HG03280 (cell line): ENCODE results near the gene ASGR2.
"Not testable (repeated sequence)": the region's sequence is repeated elsewhere in the genome, so short reads cannot be mapped to it uniquely, and the experiment has no call there.

Experiments used
- ATAC-seq: cut with Tn5 transposase; IDR thresholded peaks from one replicate; pipeline ENCODE4 v1.9.1; 2021; ENCODE audit warnings: mild to moderate bottlenecking, moderate library complexity; ENCODE audit not compliant: unreplicated experiment

The ASGR2 gene

GRCh38 chr17:7126386-7126785 lies 11.8 kb upstream of the ASGR2 start:
- ATAC-seq: not testable (repeated sequence)

GRCh38 chr17:7124923-7125322 lies 10.3 kb upstream of the ASGR2 start:
- ATAC-seq: no peak

GRCh38 chr17:7123844-7124243 lies 9.2 kb upstream of the ASGR2 start:
- no peak for ATAC-seq

- no peak for ATAC-seq
Measured at GRCh38 chr17:7122381-7122780, 7.8 kb upstream of the ASGR2 start.

- not testable (repeated sequence) for ATAC-seq
Measured at GRCh38 chr17:7120635-7121034, 6.0 kb upstream of the ASGR2 start.

- ATAC-seq: no peak
Measured at GRCh38 chr17:7120123-7120522, 5.5 kb upstream of the ASGR2 start.

- ATAC-seq: no peak
Measured at GRCh38 chr17:7119314-7119713, 4.7 kb upstream of the ASGR2 start.

GRCh38 chr17:7114875-7115614 lies 423 bp upstream of the ASGR2 start:
- ATAC-seq: no peak

GRCh38 chr17:7113273-7114071 lies 1.1 kb downstream of the ASGR2 start:
- ATAC-seq: no peak

GRCh38 chr17:7112510-7113108 lies 2.0 kb downstream of the ASGR2 start:
- ATAC-seq: no peak

GRCh38 chr17:7111784-7112509 lies 2.7 kb downstream of the ASGR2 start:
- no peak for ATAC-seq

GRCh38 chr17:7110617-7111306 lies 3.9 kb downstream of the ASGR2 start:
- ATAC-seq: no peak

- ATAC-seq: no peak
Measured at GRCh38 chr17:7109461-7110322, 4.9 kb downstream of the ASGR2 start.

- ATAC-seq: no peak
Measured at GRCh38 chr17:7108981-7109380, 5.6 kb downstream of the ASGR2 start.

- no peak for ATAC-seq
Measured at GRCh38 chr17:7108560-7108925, 6.1 kb downstream of the ASGR2 start.

- ATAC-seq: no peak
Measured at GRCh38 chr17:7107795-7108559, 6.6 kb downstream of the ASGR2 start.

- ATAC-seq: no peak
Measured at GRCh38 chr17:7107012-7107754, 7.4 kb downstream of the ASGR2 start.

- no peak for ATAC-seq
Measured at GRCh38 chr17:7102421-7102820, 12.2 kb downstream of the ASGR2 start.
